Natural killer cell treated with Interleukin-12 subunit alpha and Interleukin-12 subunit beta and Interleukin-15 and Interleukin-18, amount 100 ng/mL, for 72 hours (primary cell): ENCODE measurements around the gene TMC6. TPM values are rescaled to one million over a fixed set of nuclear protein-coding genes. Genes with fewer than 3 reads are reported as not detected.
"Not testable (repeated sequence)": the region's sequence is repeated elsewhere in the genome, so short reads cannot be mapped to it uniquely, and the experiment has no call there.

Source experiments
- ATAC-seq, 2 donors: fragments of 150-1000 bp; cut with Tn5 transposase in 1 of 2; sonication (Bioruptor Pico), chemical (Tn5 transposase) in 1 of 2; 2 replicates each; pipeline ENCODE4 v1.10.0; 2021
- DNase-seq: peaks from one replicate; pipeline ENCODE4 v3.0.0; 2022; ENCODE audit warnings: low spot score
- H3K27ac Mint-ChIP-seq, 2 donors: 1 replicate in 1 of 2; 2 replicates in 1 of 2; pipeline ENCODE4 v1.8.0; 2022; ENCODE audit warnings: mixed read lengths in 2 of 2, mild to moderate bottlenecking in 1 of 2, moderate library complexity in 1 of 2
- H3K27me3 Mint-ChIP-seq, 2 donors: 1 replicate in 1 of 2; 2 replicates in 1 of 2; pipeline ENCODE4 v1.8.0; 2022; ENCODE audit warnings: mixed read lengths in 2 of 2
- H3K36me3 Mint-ChIP-seq: one replicate; pipeline ENCODE4 v1.8.0; 2022; ENCODE audit warnings: mixed read lengths
- H3K4me1 Mint-ChIP-seq, 2 donors: 1 replicate in 1 of 2; 2 replicates in 1 of 2; pipeline ENCODE4 v1.8.0; 2022; ENCODE audit warnings: low read depth in 2 of 2, mixed read lengths in 2 of 2, mild to moderate bottlenecking in 1 of 2
- H3K4me3 Mint-ChIP-seq: one replicate; pipeline ENCODE4 v1.8.0; 2022; ENCODE audit warnings: mixed read lengths
- H3K9me3 Mint-ChIP-seq: 2 replicates; pipeline ENCODE4 v1.8.0; 2022; ENCODE audit warnings: mixed read lengths
- total RNA-seq, 2 donors: library from RNA; stranded (reverse); gene quantifications; one replicate each; pipeline ENCODE4 v1.2.3, GENCODE V29; 2022

The TMC6 gene
- total RNA-seq, 2 donors from 2014 or later, result 282 to 351 TPM

GRCh38 chr17:78117027-78117981 lies 11.3 kb downstream of the TMC6 start:
- Mint-ChIP-seq H3K4me3 (no peak overlapping the region), H3K4me1 (peaks cover 42 to 49% of the 10 kb centered on the region in 2 donors), H3K27ac (peak overlapping the region; percentile 44 to 78), H3K27me3 (no peaks in the 10 kb centered on the region), H3K36me3 (peaks cover 4% of the 10 kb centered on the region), H3K9me3 (no peaks in the 10 kb centered on the region)
- ATAC-seq (no peak), DNase-seq (no peak)

GRCh38 chr17:78116411-78116810 lies 12.1 kb downstream of the TMC6 start:
- Mint-ChIP-seq H3K4me1 (peaks cover 37 to 44% of the 10 kb centered on the region in 2 donors), H3K27me3 (no peaks in the 10 kb centered on the region), H3K27ac (no peak overlapping the region), H3K9me3 (no peaks in the 10 kb centered on the region), H3K4me3 (no peak overlapping the region), H3K36me3 (peaks cover 5% of the 10 kb centered on the region)
- DNase-seq, result no peak
- no peak for ATAC-seq

- not testable (repeated sequence) for H3K9me3 Mint-ChIP-seq, H3K27ac Mint-ChIP-seq, ATAC-seq, H3K27me3 Mint-ChIP-seq, DNase-seq, H3K36me3 Mint-ChIP-seq, H3K4me3 Mint-ChIP-seq
- peaks cover 32 to 38% of the 10 kb centered on the region in 2 donors for H3K4me1 Mint-ChIP-seq
Measured at GRCh38 chr17:78115803-78116202, 12.8 kb downstream of the TMC6 start.

GRCh38 chr17:78114831-78115723 lies 13.5 kb downstream of the TMC6 start:
- H3K4me3 Mint-ChIP-seq, result no peak overlapping the region
- peaks cover 35% of the 10 kb centered on the region in 2 donors for H3K4me1 Mint-ChIP-seq
- ATAC-seq (no peak), DNase-seq (no peak)
- H3K27me3 Mint-ChIP-seq, result no peaks in the 10 kb centered on the region
- H3K36me3 Mint-ChIP-seq, result peaks cover 5% of the 10 kb centered on the region
- peak overlapping the region; percentile 87 to 91 for H3K27ac Mint-ChIP-seq
- H3K9me3 Mint-ChIP-seq, result no peaks in the 10 kb centered on the region

GRCh38 chr17:78113804-78114785 lies 14.5 kb downstream of the TMC6 start:
- Mint-ChIP-seq H3K36me3 (peaks cover 5% of the 10 kb centered on the region), H3K4me1 (peaks cover 35% of the 10 kb centered on the region in 2 donors)
- ATAC-seq, result peak; percentile 97 to 98

GRCh38 chr17:78112518-78113471 lies 15.8 kb downstream of the TMC6 start:
- H3K27ac Mint-ChIP-seq, result peak overlapping the region; percentile 87 to 91
- ATAC-seq (peak; percentile 58 to 68), DNase-seq (peak; percentile 81)
- peaks cover 31 to 34% of the 10 kb centered on the region in 2 donors for H3K4me1 Mint-ChIP-seq
- peak overlapping the region; percentile 36 for H3K4me3 Mint-ChIP-seq
- peaks cover 5% of the 10 kb centered on the region for H3K36me3 Mint-ChIP-seq
- H3K27me3 Mint-ChIP-seq, result no peaks in the 10 kb centered on the region
- H3K9me3 Mint-ChIP-seq, result no peaks in the 10 kb centered on the region

More at GRCh38 chr17:78113804-78114785, 14.5 kb downstream of the TMC6 start:
- H3K9me3 Mint-ChIP-seq, result no peaks in the 10 kb centered on the region
- H3K4me3 Mint-ChIP-seq, result peak overlapping the region; percentile 36
- H3K27ac Mint-ChIP-seq, result peak overlapping the region; percentile 87 to 91
- DNase-seq, result peak; percentile 91
- H3K27me3 Mint-ChIP-seq, result no peaks in the 10 kb centered on the region

GRCh38 chr17:78111727-78112517 lies 16.6 kb downstream of the TMC6 start:
- ATAC-seq (no peak), DNase-seq (peak; percentile 55)
- H3K4me1 Mint-ChIP-seq, result peaks cover 29 to 30% of the 10 kb centered on the region in 2 donors
- H3K27ac Mint-ChIP-seq, result peak overlapping the region; percentile 87 to 91
- no peaks in the 10 kb centered on the region for H3K9me3 Mint-ChIP-seq
- H3K4me3 Mint-ChIP-seq, result no peak overlapping the region
- H3K36me3 Mint-ChIP-seq, result peaks cover 5% of the 10 kb centered on the region
- no peaks in the 10 kb centered on the region for H3K27me3 Mint-ChIP-seq

GRCh38 chr17:78111016-78111726 lies 17.4 kb downstream of the TMC6 start:
- DNase-seq (peak; percentile 16), ATAC-seq (no peak)
- Mint-ChIP-seq H3K4me1 (peaks cover 28 to 30% of the 10 kb centered on the region in 2 donors), H3K27me3 (no peaks in the 10 kb centered on the region), H3K27ac (peak overlapping the region; percentile 47 to 73), H3K4me3 (no peak overlapping the region), H3K9me3 (no peaks in the 10 kb centered on the region), H3K36me3 (peaks cover 5% of the 10 kb centered on the region)

- Mint-ChIP-seq H3K4me1 (peaks cover 28 to 30% of the 10 kb centered on the region in 2 donors), H3K27ac (peak overlapping the region; percentile 47 to 73), H3K27me3 (no peaks in the 10 kb centered on the region), H3K9me3 (no peaks in the 10 kb centered on the region), H3K4me3 (no peak overlapping the region), H3K36me3 (peaks cover 5% of the 10 kb centered on the region)
- ATAC-seq (no peak), DNase-seq (no peak)
Measured at GRCh38 chr17:78110363-78111015, 18.1 kb downstream of the TMC6 start.

GRCh38 chr17:78109489-78109761 lies 19.1 kb downstream of the TMC6 start:
- Mint-ChIP-seq H3K27me3 (no peaks in the 10 kb centered on the region), H3K4me3 (no peak overlapping the region), H3K27ac (no peak overlapping the region), H3K36me3 (peaks cover 5% of the 10 kb centered on the region), H3K4me1 (peaks cover 23 to 24% of the 10 kb centered on the region in 2 donors), H3K9me3 (no peaks in the 10 kb centered on the region)
- no peak for ATAC-seq
- DNase-seq, result no peak
